NCI-H2107 treated with DMSO at 0.1 percent for 48 hours (cell line): ENCODE data around the gene LAMA3.
A peak's percentile ranks its signal among the peaks of the same experiment; 100 is the strongest.

Source experiments
- DNase-seq: peaks from one replicate; lab custom pipeline; 2025; ENCODE audit not compliant: unreplicated experiment; lab: John Stamatoyannopoulos, UW

LAMA3 gene

DNA sequence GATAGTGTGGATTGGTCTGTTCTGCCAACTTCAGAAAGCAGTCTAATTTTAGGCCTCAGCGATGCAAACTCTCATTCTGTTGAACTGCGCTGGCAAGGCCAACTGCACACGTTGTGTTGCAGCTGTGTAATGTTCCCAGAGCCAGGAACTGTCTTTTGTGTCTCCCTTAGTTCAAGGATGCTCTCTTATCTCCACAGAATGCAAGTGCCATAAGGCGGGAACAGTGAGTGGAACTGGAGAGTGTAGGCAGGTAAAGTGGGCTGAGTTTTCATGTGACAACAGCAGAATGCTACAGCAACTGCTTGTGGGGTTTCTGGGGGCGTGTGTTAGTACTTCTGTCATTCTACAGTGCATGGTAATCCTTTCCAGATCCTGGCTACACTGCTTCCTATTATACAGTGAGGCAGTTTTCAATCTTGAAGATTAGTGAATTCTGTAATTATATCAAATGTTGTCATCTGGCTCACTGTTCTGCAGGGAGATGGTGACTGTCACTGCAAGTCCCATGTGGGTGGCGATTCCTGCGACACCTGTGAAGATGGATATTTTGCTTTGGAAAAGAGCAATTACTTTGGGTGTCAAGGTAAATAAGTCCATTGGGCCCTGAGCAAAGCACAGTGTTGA lies 125.8 kb downstream of the LAMA3 start:
- no peak for DNase-seq

GRCh38 chr18:23816021-23816420 lies 126.8 kb downstream of the LAMA3 start:
- no peak for DNase-seq

- no peak for DNase-seq
Measured at GRCh38 chr18:23816740-23817139, 127.5 kb downstream of the LAMA3 start.

DNA sequence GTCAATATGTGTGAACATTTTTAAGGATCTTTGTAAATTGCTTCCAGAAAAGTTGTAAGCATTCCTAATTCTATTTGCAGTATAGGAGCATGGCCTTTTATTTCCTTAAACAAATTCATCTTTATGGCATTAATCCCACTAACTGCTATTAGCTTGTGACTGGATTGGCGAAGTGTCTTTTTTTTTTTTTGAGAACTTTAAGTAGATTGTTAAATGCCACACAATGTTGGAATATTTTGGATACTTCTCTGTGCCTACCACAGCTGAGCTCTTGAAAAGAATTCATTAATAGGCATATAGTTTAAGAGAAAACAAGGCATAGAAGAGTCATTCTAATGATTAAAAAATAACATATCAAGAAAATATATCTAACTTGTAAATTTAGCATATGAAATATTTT lies 129.7 kb downstream of the LAMA3 start:
- DNase-seq, result no peak

DNA sequence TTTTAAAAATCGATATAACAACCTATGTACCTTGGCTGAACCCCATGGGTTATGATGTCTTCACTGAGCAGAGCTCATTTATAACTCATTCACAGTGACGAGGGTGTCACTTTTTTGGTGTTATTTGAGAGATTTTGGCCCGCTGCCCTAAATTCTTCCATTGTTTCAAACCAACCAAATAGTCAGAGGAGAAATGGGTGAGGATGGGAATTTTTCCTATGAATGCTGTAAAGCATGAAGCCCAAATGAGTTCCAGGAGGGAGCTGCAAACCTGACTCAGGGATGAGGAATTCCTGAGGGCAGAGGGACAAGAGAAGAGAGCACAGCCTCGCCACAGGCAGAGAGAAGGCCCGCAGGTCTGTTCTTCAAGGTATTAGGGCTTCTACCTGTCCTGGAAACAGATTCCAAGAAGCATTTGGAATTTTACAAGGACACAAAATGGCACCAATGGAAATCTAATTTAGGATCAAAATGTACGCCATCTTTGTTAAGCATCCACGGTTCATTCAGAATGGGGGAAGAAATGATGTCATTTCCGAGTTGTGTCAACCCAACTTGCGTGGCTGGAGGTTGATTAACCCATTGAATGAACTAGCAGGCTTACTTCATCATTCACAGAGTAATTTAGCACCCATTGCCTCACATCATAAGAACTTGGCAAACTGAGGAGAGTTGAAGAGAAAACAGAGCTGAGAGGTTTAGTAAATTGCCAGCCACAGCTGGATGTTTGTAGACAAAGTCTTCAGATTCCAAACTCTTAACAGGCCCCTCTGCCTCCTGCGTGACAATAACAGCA lies 133.5 kb downstream of the LAMA3 start:
- no peak for DNase-seq

DNA sequence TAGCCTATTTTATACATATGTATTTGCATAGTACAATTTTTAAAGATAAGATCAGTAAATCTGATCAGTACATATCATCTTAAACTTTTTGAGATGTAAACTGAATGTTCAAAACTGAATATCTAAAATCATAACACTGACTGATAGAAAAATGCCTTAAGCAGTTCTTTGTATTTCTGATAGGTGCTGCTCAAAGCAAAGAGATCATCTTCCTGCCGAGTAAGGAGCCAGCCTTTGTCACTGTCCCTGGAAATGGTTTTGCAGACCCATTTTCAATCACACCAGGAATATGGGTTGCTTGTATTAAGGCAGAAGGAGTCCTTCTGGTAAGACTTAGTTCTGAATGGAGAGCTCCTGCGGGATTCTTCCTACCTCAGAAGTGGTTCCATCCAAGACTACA lies 135.0 kb downstream of the LAMA3 start:
- no peak for DNase-seq

- no peak for DNase-seq
Measured at GRCh38 chr18:23824669-23825068, 135.4 kb downstream of the LAMA3 start.

GRCh38 chr18:23825496-23825895 lies 136.2 kb downstream of the LAMA3 start:
- no peak for DNase-seq

- DNase-seq, result no peak
Measured at GRCh38 chr18:23825978-23826405, 136.7 kb downstream of the LAMA3 start.

- no peak for DNase-seq
Measured at GRCh38 chr18:23826850-23827620, 137.8 kb downstream of the LAMA3 start.

DNA sequence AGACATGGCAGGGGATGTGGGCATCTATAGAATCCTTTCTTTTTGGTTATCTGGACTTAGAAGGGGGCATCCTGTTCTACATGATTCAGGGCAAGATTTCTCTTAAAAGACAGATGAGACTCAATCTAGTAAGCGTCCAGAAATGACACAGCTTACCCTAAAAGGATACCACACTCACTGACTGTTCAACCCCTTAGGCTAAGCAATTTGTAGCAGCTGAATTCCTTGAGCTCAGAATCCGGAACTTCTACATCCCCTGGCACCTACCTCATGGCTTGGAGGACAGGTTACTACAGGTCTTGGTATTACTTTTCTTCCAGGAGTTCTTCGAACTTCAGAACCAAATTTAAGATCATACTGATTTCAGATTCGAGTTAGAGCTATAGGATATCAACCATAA lies 138.4 kb downstream of the LAMA3 start:
- no peak for DNase-seq

DNA sequence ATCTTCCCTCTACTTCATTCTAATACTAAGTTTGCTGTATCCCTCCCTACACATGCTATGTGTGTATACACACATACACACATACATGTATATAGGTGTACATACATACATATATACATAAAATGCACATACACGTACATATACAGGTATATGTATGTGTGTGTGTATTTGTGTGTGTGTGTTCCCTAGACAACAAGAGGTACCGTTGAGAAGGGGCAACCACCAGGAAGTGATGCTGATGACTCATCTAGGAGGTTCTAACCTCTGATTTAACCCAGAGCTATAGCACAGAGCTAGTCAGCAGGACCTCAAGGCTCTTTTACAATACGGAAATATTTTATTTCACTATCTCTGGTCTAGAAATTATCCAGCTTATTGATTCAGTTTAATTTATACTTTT lies 139.2 kb downstream of the LAMA3 start:
- no peak for DNase-seq

- DNase-seq, result no peak
Measured at GRCh38 chr18:23832911-23833310, 143.7 kb downstream of the LAMA3 start.

DNA sequence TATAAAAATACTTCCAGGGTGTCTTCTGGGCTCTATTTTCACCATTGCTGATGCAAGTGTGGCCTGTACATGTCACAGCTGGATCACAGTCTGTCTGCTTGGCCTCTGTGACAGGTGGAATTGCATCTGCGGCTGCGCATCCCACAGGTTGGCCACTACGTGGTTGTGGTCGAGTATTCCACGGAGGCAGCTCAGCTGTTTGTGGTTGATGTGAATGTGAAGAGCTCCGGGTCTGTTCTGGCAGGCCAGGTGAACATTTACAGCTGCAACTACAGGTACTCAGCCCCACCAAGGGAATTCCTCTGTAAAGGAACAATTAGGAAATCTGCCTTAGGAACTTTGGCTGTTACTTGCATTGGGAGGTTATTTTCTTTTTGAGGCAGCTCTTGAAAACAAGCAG lies 144.5 kb downstream of the LAMA3 start:
- peak; percentile 16 for DNase-seq

DNA sequence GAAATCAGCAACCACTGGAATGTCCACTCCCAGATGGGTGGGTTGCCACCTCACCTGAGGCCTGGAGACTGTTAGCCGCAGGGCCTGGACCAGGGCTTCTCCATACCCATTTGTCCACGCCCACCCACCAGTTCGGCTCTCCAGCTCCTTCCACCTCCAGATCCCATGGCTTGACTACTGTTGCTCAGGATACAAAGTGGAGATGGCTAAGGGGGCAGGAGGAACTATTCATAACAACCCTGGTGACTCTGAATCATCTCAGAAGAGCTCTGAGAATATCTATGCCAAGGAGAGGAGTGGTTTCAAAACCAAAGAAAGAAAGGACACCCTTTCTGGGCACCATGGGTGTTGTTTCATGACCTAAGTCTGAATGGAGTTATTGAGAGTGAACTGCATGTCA lies 145.8 kb downstream of the LAMA3 start:
- no peak for DNase-seq

GRCh38 chr18:23835506-23835905 lies 146.3 kb downstream of the LAMA3 start:
- no peak for DNase-seq

DNA sequence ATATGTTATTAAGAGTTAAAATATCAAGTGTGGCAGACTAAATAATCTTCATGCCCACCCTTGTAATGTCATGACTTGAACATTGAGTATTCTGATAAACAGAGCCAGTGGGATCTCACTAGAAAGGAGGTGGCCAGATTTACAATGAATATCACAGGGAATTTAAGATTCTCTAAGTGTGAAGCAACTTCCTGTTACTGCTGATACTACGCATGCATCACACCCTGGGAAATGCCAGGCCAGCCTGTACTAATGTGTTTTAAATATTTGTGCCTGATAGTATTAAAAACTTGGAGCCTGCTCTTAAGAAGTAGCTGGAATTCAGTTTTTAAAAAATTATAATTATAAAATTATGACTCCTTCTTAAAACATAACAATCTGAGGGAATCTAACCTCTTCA lies 148.3 kb downstream of the LAMA3 start:
- no peak for DNase-seq

- DNase-seq, result no peak
Measured at GRCh38 chr18:23838233-23838632, 149.0 kb downstream of the LAMA3 start.

GRCh38 chr18:23838801-23839366 lies 149.6 kb downstream of the LAMA3 start:
- no peak for DNase-seq

- no peak for DNase-seq
Measured at GRCh38 chr18:23842305-23842704, 153.1 kb downstream of the LAMA3 start.

- DNase-seq, result no peak
Measured at GRCh38 chr18:23844991-23845680, 155.9 kb downstream of the LAMA3 start.
